HG03280 (cell line): Measurements from ENCODE around the gene ATP11A.
A peak's percentile ranks its signal among the peaks of the same experiment; 100 is the strongest.
"Not testable (repeated sequence)": the region's sequence is repeated elsewhere in the genome, so short reads cannot be mapped to it uniquely, and the experiment has no call there.

Experiments
- ATAC-seq: cut with Tn5 transposase; IDR thresholded peaks from one replicate; pipeline ENCODE4 v1.9.1; 2021; ENCODE audit warnings: mild to moderate bottlenecking, moderate library complexity; ENCODE audit not compliant: unreplicated experiment

Gene ATP11A

GRCh38 chr13:112708560-112709240 is 18.9 kb downstream of the ATP11A start:
- no peak for ATAC-seq

- not testable (repeated sequence) for ATAC-seq
Measured at GRCh38 chr13:112709316-112709715, 19.5 kb downstream of the ATP11A start.

- ATAC-seq: no peak
Measured at GRCh38 chr13:112709825-112710783, 20.3 kb downstream of the ATP11A start.

- ATAC-seq: no peak
Measured at GRCh38 chr13:112710855-112711527, 21.2 kb downstream of the ATP11A start.

- ATAC-seq: peak; percentile 52
Measured at GRCh38 chr13:112711528-112712265, 21.9 kb downstream of the ATP11A start.

- ATAC-seq: no peak
Measured at GRCh38 chr13:112712451-112713207, 22.8 kb downstream of the ATP11A start.

GRCh38 chr13:112713517-112714253 is 23.8 kb downstream of the ATP11A start:
- ATAC-seq: no peak

GRCh38 chr13:112714376-112715174 is 24.7 kb downstream of the ATP11A start:
- no peak for ATAC-seq

- ATAC-seq: no peak
Measured at GRCh38 chr13:112715210-112715609, 25.4 kb downstream of the ATP11A start.

- ATAC-seq: no peak
Measured at GRCh38 chr13:112715715-112716460, 26.1 kb downstream of the ATP11A start.

- no peak for ATAC-seq
Measured at GRCh38 chr13:112716461-112716820, 26.6 kb downstream of the ATP11A start.

GRCh38 chr13:112716841-112717520 is 27.1 kb downstream of the ATP11A start:
- no peak for ATAC-seq

- ATAC-seq: no peak
Measured at GRCh38 chr13:112718318-112718717, 28.5 kb downstream of the ATP11A start.

- no peak for ATAC-seq
Measured at GRCh38 chr13:112719016-112719415, 29.2 kb downstream of the ATP11A start.

GRCh38 chr13:112719556-112719955 is 29.7 kb downstream of the ATP11A start:
- no peak for ATAC-seq

- ATAC-seq: no peak
Measured at GRCh38 chr13:112720251-112720650, 30.4 kb downstream of the ATP11A start.

GRCh38 chr13:112720814-112721197 is 31.0 kb downstream of the ATP11A start:
- ATAC-seq: no peak
